Adrenal gland (tissue), 12 donors: ENCODE measurements around the gene FOXG1. TPM values are rescaled to one million over a fixed set of nuclear protein-coding genes. Genes with fewer than 3 reads are reported as not detected.

Experiments used
- DNase-seq, 7 donors: peaks; one replicate each; pipeline ENCODE4 v3.0.0-alpha.2; 2019 to 2020
- H3K27ac ChIP-seq, 5 donors: fragments of 200-600 bp; sonication (generic) in 4 of 5; 1 replicate in 3 of 5; 2 replicates in 2 of 5; pipeline versions ENCODE4 v1.5.1 to v1.8.0; 2016 to 2020; ENCODE audit warnings: mild to moderate bottlenecking in 1 of 5
- H3K27me3 ChIP-seq: fragments of 200-600 bp; 2 replicates; pipeline ENCODE4 v1.8.0; 2021
- H3K36me3 ChIP-seq, 2 donors: fragments of 200-600 bp; replicated peaks in 1 of 2; 1 replicate in 1 of 2; 2 replicates in 1 of 2; pipeline versions ENCODE4 v1.5.1 to v1.8.0; 2018 to 2022
- H3K4me1 ChIP-seq, 2 donors: fragments of 200-600 bp; replicated peaks in 1 of 2; 1 replicate in 1 of 2; 2 replicates in 1 of 2; pipeline versions ENCODE4 v1.5.1 to v1.8.0; 2018 to 2021
- H3K4me3 ChIP-seq, 4 donors: fragments of 200-600 bp; sonication (generic) in 3 of 4; one replicate each; pipeline ENCODE4 v1.5.1; 2016 to 2018
- H3K9me3 ChIP-seq, 3 donors: fragments of 200-600 bp; sonication (generic) in 1 of 3; replicated peaks in 1 of 3; 1 replicate in 2 of 3; 2 replicates in 1 of 3; pipeline versions ENCODE4 v1.5.1 to v1.8.0; 2016 to 2021
- POLR2A ChIP-seq, 2 donors: fragments of 450-650 bp; IDR thresholded peaks; one replicate each; pipeline ENCODE4 v1.6.1; 2017; ENCODE audit warnings: antibody characterized with exemption in 2 of 2, mild to moderate bottlenecking in 2 of 2, moderate library complexity in 1 of 2
- WGBS, 4 donors: extraction: QIAGEN DNeasy Blood & Tissue Kit in 2 of 4; methylation state at CpG; one replicate each; pipeline versions ENCODE4 v1.1.5 to v1.1.7; 2013 to 2017; 5-methylcytosine and 5-hydroxymethylcytosine counted together
- intact Hi-C, 2 donors: fragments of 100-400 bp; cut with DNase I; formaldehyde crosslinking; loops; one replicate each; pipeline versions ENCODE4 v1.14.1 to v1.15.0; 2022 to 2023
- polyA plus RNA-seq, 3 donors: library from polyadenylated mRNA; stranded (reverse); fragments of 200-250 nt in 2 of 3; fragments of 350-450 nt in 1 of 3; fragmentation: Illumina TruSeq in 1 of 3; extraction: RNeasy Lipid Tissue Mini Kit (QIAGEN cat#74804) in 1 of 3; gene quantifications; one replicate each; pipeline ENCODE4 v1.2.3, GENCODE V29; 2013 to 2014
- total RNA-seq, 9 donors: library from RNA; depleted of rRNA in 4 of 9; stranded (reverse); fragments of >200 nt in 4 of 9; fragments of 120-200 nt in 1 of 9; fragmentation: NEBNext Ultra II Directional in 1 of 9; extraction: Animal tissue kit (Norgen Biotek cat#: 25700) in 1 of 9; gene quantifications; one replicate each; pipeline versions ENCODE4 v1.1.0 to v1.2.4, GENCODE V29; 2013 to 2023
- TF ChIP-seq, protein P1 (sequence below), 6 experiments: fragments of 450-650 bp in 4 of 6; fragments of 200-600 bp in 2 of 6; sonication (generic) in 1 of 6; IDR thresholded peaks; 1 replicate in 5 of 6; 2 replicates in 1 of 6; pipeline versions ENCODE4 v1.5.1 to v1.8.0; 2016 to 2021; ENCODE audit warnings: antibody characterized with exemption in 6 of 6, mild to moderate bottlenecking in 2 of 6, moderate library complexity in 1 of 6
- donor health status: healthy with polysubstance abuse.
- donor health status: Bipolar disorder and iron deficiency.
- donor health status: DM: yes; HTN: yes; CAD: no.
- donor health status: DM: no; HTN: no; CAD: no.
- donor health status: DM: no; HTN: no; CAD: no.
- donor health status: DM: yes; HTN: yes; CAD: no.

The FOXG1 gene
- total and polyA plus RNA-seq, 12 donors: 0.07 to 0.10 (median 0.08) TPM; not detected in 8

DNA sequence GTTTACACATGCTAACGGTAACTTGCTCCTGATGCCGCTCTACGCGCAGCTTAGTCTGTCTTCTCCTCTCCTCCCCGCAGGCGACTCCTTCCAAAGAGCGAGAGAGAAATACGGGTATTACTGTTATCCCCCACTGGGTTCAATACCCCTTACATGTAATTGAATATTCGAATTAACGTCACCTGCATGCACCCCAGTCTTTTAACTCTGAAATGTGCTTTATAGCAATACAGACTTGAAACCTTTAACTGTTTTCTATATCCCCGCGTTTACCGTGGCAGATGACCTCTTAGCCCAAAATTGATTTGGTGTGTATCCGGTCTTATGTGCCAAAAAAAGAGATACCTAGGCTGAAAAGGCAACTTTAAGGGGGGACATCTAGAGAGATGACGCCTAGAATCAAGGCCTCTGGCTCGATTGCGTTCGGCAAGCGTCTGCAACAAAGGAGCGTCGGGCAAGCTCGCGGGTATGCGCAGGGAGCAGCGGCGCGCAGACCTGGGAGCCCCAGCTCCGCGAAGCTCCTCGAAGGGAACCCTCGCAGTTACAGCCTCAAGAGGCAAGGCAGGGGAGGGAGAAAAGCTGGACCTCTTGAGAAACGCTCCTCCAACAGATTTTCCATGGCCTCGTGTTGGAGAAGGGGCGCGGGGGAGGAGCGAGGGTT, 6.8 kb upstream of the FOXG1 start:
- H3K4me3 ChIP-seq: no peak overlapping the region
- 6 to 12% (median 7%) methylated on average over 31 to 36 of the region's 36 CpGs for WGBS, 4 donors

DNA sequence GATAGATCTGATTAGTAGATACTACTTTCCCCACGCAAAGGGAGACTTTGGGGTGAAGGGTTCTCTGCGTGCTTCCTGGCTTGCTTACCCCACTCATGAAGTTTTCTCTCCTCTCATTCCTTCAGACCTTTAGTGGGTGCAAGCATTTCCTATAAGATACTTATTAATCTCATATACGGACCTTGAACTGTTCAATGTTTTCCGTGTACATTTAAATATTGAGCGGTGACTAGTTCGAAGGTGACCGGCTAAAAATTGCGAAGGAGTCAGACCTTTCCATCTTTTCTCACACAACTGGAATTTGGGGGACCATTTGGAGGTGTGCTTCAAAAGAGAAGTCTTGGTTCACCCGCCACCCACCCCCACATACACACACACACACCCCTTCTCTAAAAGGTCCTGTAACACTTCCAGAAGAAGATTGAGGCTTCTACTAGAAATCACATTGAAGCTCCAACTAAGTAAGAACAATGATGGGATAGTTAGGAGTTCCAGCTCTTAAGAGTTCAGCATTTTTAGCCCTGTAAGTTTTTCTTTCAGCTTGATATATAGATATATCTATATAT, 6.1 kb upstream of the FOXG1 start:
- intact Hi-C loops: no loop called here
- TF ChIP-seq, protein P1, sequence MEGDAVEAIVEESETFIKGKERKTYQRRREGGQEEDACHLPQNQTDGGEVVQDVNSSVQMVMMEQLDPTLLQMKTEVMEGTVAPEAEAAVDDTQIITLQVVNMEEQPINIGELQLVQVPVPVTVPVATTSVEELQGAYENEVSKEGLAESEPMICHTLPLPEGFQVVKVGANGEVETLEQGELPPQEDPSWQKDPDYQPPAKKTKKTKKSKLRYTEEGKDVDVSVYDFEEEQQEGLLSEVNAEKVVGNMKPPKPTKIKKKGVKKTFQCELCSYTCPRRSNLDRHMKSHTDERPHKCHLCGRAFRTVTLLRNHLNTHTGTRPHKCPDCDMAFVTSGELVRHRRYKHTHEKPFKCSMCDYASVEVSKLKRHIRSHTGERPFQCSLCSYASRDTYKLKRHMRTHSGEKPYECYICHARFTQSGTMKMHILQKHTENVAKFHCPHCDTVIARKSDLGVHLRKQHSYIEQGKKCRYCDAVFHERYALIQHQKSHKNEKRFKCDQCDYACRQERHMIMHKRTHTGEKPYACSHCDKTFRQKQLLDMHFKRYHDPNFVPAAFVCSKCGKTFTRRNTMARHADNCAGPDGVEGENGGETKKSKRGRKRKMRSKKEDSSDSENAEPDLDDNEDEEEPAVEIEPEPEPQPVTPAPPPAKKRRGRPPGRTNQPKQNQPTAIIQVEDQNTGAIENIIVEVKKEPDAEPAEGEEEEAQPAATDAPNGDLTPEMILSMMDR (IDR thresholded peaks at IDR 0.05): no peak
- TF ChIP-seq POLR2A (IDR thresholded peaks at IDR 0.05): no peak
- H3K27ac ChIP-seq: no peak overlapping the region
- H3K4me1 ChIP-seq: peaks cover 0 to 3% of the 10 kb centered on the region in 2 donors
- WGBS, 4 donors: 11 to 19% (median 15%) methylated on average over 9 of the region's 9 CpGs
- H3K36me3 ChIP-seq: no peaks in the 10 kb centered on the region
- DNase-seq: no peak
- H3K9me3 ChIP-seq: no peaks in the 10 kb centered on the region
- no peak overlapping the region for H3K4me3 ChIP-seq
- H3K27me3 ChIP-seq: peaks cover 97% of the 10 kb centered on the region

More for the DNA sequence above, 6.8 kb upstream of the FOXG1 start:
- H3K4me1 ChIP-seq: no peaks in the 10 kb centered on the region
- H3K27me3 ChIP-seq: peaks cover 98% of the 10 kb centered on the region
- DNase-seq: no peak
- H3K27ac ChIP-seq: no peak overlapping the region
- H3K9me3 ChIP-seq: no peaks in the 10 kb centered on the region
- intact Hi-C loops: loop anchor here (5.0 to 10.0 kb wide), 4 partner anchors 463 to 1455 kb away; no protein-coding TSS in a partner anchor
- H3K36me3 ChIP-seq: no peaks in the 10 kb centered on the region
- TF ChIP-seq, protein P1 (IDR thresholded peaks at IDR 0.05): no peak
- TF ChIP-seq POLR2A (IDR thresholded peaks at IDR 0.05): no peak

GRCh38 chr14:28761438-28762291, 4.9 kb upstream of the FOXG1 start:
- intact Hi-C loops: no loop called here
- no peak for DNase-seq
- no peak for TF ChIP-seq POLR2A (IDR thresholded peaks at IDR 0.05)
- TF ChIP-seq, protein P1 (IDR thresholded peaks at IDR 0.05): no peak
- Histone ChIP-seq H3K36me3 (no peaks in the 10 kb centered on the region), H3K4me3 (no peak overlapping the region), H3K27ac (no peak overlapping the region), H3K9me3 (no peaks in the 10 kb centered on the region), H3K27me3 (peaks cover 97% of the 10 kb centered on the region), H3K4me1 (peaks cover 0 to 13% of the 10 kb centered on the region in 2 donors)
- WGBS, 4 donors: 10 to 23% (median 12%) methylated on average over 29 to 33 of the region's 33 CpGs

- peaks cover 0 to 15% of the 10 kb centered on the region in 2 donors for H3K4me1 ChIP-seq
- no peak for TF ChIP-seq POLR2A (IDR thresholded peaks at IDR 0.05)
- TF ChIP-seq, protein P1 (IDR thresholded peaks at IDR 0.05): no peak
- H3K27me3 ChIP-seq: peaks cover 92% of the 10 kb centered on the region
- H3K9me3 ChIP-seq: no peaks in the 10 kb centered on the region
- whole genome bisulfite sequencing, 4 donors: 19 to 23% (median 21%) methylated on average over 7 to 8 of the region's 8 CpGs
- intact Hi-C loops: no loop called here
- H3K36me3 ChIP-seq: no peaks in the 10 kb centered on the region
- H3K4me3 ChIP-seq: no peak overlapping the region
- H3K27ac ChIP-seq: no peak overlapping the region
- no peak for DNase-seq
Measured at GRCh38 chr14:28762303-28762954, 4.2 kb upstream of the FOXG1 start.
